H1 (cell line): ENCODE results near the gene BCAS3. TPM values are rescaled to one million over a fixed set of nuclear protein-coding genes. Genes with fewer than 3 reads are reported as not detected.

ENCODE experiments used
- CTCF ChIA-PET: fragments of 300-600 bp; sonication (Branson Sonifier 250); formaldehyde crosslinking; loops from one replicate; lab custom pipeline; 2021; ENCODE audit not compliant: partially characterized antibody; lab: Charles Lee
- POLR2A ChIA-PET: fragments of 300-600 bp; sonication (Branson Sonifier 250); formaldehyde crosslinking; loops from one replicate; lab custom pipeline; 2021; ENCODE audit warnings: inconsistent platforms; ENCODE audit not compliant: partially characterized antibody; lab: Charles Lee
- DNase-seq, 2 experiments: peaks; one replicate each; pipeline versions ENCODE4 v3.0.0 to v3.0.0-alpha.2; 2010 to 2022; ENCODE audit warnings: low spot score in 2 of 2, low read depth in 1 of 2, mixed read lengths in 1 of 2
- FAIRE-seq: peaks from 2 replicates; lab custom pipeline; 2011; peaks lifted over from hg19 to GRCh38; lab: Jason Lieb, UNC
- H2AFZ ChIP-seq: 2 replicates; pipeline ENCODE4 v1.8.1; 2012; ENCODE audit warnings: low read length, inconsistent platforms
- H2AK5ac ChIP-seq: 2 replicates; pipeline ENCODE4 v1.6.1; 2013; ENCODE audit warnings: low read depth, low read length
- H2BK120ac ChIP-seq: replicated peaks from 2 replicates; pipeline ENCODE3; 2013; ENCODE audit warnings: low read depth, low read length, inconsistent platforms
- H2BK12ac ChIP-seq: 2 replicates; pipeline ENCODE4 v1.6.1; 2013; ENCODE audit warnings: low read depth, low read length
- H2BK15ac ChIP-seq: 2 replicates; pipeline ENCODE4 v1.6.1; 2013; ENCODE audit warnings: low read length
- H2BK20ac ChIP-seq: 2 replicates; pipeline ENCODE4 v1.6.1; 2013; ENCODE audit warnings: low read length
- H2BK5ac ChIP-seq: 2 replicates; pipeline ENCODE4 v1.6.1; 2013; ENCODE audit warnings: low read depth, low read length
- H3K14ac ChIP-seq: 2 replicates; pipeline ENCODE4 v1.6.1; 2013; ENCODE audit warnings: inconsistent platforms; ENCODE audit not compliant: insufficient read length
- H3K18ac ChIP-seq: 2 replicates; pipeline ENCODE4 v1.6.1; 2013; ENCODE audit warnings: low read length; ENCODE audit errors: extremely low read depth
- H3K23ac ChIP-seq: 2 replicates; pipeline ENCODE4 v1.6.1; 2013; ENCODE audit warnings: inconsistent platforms; ENCODE audit not compliant: insufficient read length
- H3K23me2 ChIP-seq: 2 replicates; pipeline ENCODE4 v1.6.1; 2013; ENCODE audit warnings: low read depth, low read length
- H3K27ac ChIP-seq: 2 replicates; pipeline ENCODE4 v1.6.1; 2011; ENCODE audit warnings: low read depth, low read length, inconsistent platforms
- H3K27me3 ChIP-seq, 4 experiments: replicated peaks in 1 of 4; 1 replicate in 1 of 4; 2 replicates in 3 of 4; pipeline versions ENCODE4 v1.6.1 to v1.8.1; 2011 to 2013; ENCODE audit warnings: low read length in 3 of 4, mild to moderate bottlenecking in 3 of 4, inconsistent platforms in 2 of 4, mixed read lengths in 2 of 4, moderate library complexity in 1 of 4; ENCODE audit not compliant: control insufficient read depth in 3 of 4, insufficient read depth in 3 of 4; ENCODE audit errors: extremely low read depth in 1 of 4
- H3K36me3 ChIP-seq, 4 experiments: 2 replicates each; pipeline versions ENCODE4 v1.6.1 to v1.8.1; 2011 to 2013; ENCODE audit warnings: mild to moderate bottlenecking in 4 of 4, low read length in 3 of 4, moderate library complexity in 2 of 4, control low read depth in 1 of 4, inconsistent platforms in 1 of 4; ENCODE audit not compliant: insufficient read depth in 4 of 4, control insufficient read depth in 2 of 4
- H3K4ac ChIP-seq: replicated peaks from 2 replicates; pipeline ENCODE3; 2013; ENCODE audit warnings: low read length, low read depth, mixed read lengths, inconsistent platforms; ENCODE audit not compliant: insufficient read length
- H3K4me1 ChIP-seq, 4 experiments: replicated peaks in 1 of 4; 1 replicate in 1 of 4; 2 replicates in 3 of 4; pipeline versions ENCODE4 v1.6.1 to v1.8.1; 2011 to 2013; ENCODE audit warnings: low read length in 3 of 4, inconsistent platforms in 2 of 4, mixed read lengths in 1 of 4; ENCODE audit not compliant: insufficient read depth in 4 of 4, control insufficient read depth in 3 of 4
- H3K4me2 ChIP-seq, 2 experiments: 2 replicates each; pipeline versions ENCODE4 v1.6.1 to v1.8.1; 2011 to 2013; ENCODE audit warnings: low read depth in 2 of 2, low read length in 2 of 2, control low read depth in 1 of 2, inconsistent platforms in 1 of 2, mild to moderate bottlenecking in 1 of 2; ENCODE audit not compliant: insufficient read depth in 1 of 2
- H3K4me3 ChIP-seq, 4 experiments: fragments of 200-600, 300-600 bp in 1 of 4; sonication (generic), shearing (Covaris generic), sonication (Bioruptor Twin) in 1 of 4; 2 replicates each; pipeline versions ENCODE4 v1.5.1 to v1.8.1; 2011 to 2016; ENCODE audit warnings: low read length in 4 of 4, low read depth in 3 of 4, control low read depth in 2 of 4, inconsistent platforms in 2 of 4, mild to moderate bottlenecking in 2 of 4, mixed read lengths in 1 of 4, moderate library complexity in 1 of 4; ENCODE audit not compliant: insufficient read depth in 2 of 4; ENCODE audit errors: extremely low read depth in 1 of 4
- H3K56ac ChIP-seq: replicated peaks from 2 replicates; pipeline ENCODE3; 2013; ENCODE audit warnings: low read depth, mild to moderate bottlenecking, mixed read lengths, low read length, inconsistent platforms; ENCODE audit not compliant: insufficient read length
- H3K79me1 ChIP-seq: 2 replicates; pipeline ENCODE4 v1.6.1; 2013; ENCODE audit warnings: low read depth, low read length, control low read depth
- H3K79me2 ChIP-seq, 2 experiments: 2 replicates each; pipeline versions ENCODE4 v1.6.1 to v1.8.1; 2012 to 2013; ENCODE audit warnings: low read length in 2 of 2, mild to moderate bottlenecking in 2 of 2, inconsistent platforms in 1 of 2; ENCODE audit not compliant: insufficient read depth in 2 of 2, control insufficient read depth in 1 of 2
- H3K9ac ChIP-seq, 4 experiments: replicated peaks in 1 of 4; 1 replicate in 1 of 4; 2 replicates in 3 of 4; pipeline versions ENCODE4 v1.6.1 to v1.8.1; 2011 to 2013; ENCODE audit warnings: low read depth in 3 of 4, low read length in 3 of 4, control low read depth in 2 of 4, mild to moderate bottlenecking in 2 of 4, moderate library complexity in 2 of 4, inconsistent platforms in 1 of 4; ENCODE audit errors: extremely low read depth in 1 of 4
- H3K9me3 ChIP-seq, 2 experiments: 2 replicates each; pipeline versions ENCODE4 v1.6.1 to v1.8.1; 2012 to 2013; ENCODE audit warnings: mild to moderate bottlenecking in 2 of 2, moderate library complexity in 2 of 2, control low read depth in 1 of 2, inconsistent platforms in 1 of 2, low read depth in 1 of 2, low read length in 1 of 2, mixed read lengths in 1 of 2; ENCODE audit not compliant: insufficient read depth in 2 of 2
- H4K20me1 ChIP-seq, 2 experiments: replicated peaks in 1 of 2; 2 replicates each; pipeline versions ENCODE3 to v1.8.1; 2011 to 2013; ENCODE audit warnings: inconsistent platforms in 2 of 2, low read length in 2 of 2, mild to moderate bottlenecking in 1 of 2; ENCODE audit not compliant: insufficient read depth in 2 of 2, control insufficient read depth in 1 of 2
- H4K5ac ChIP-seq: 2 replicates; pipeline ENCODE4 v1.6.1; 2013; ENCODE audit warnings: low read length, low read depth, mixed read lengths, inconsistent platforms; ENCODE audit not compliant: insufficient read length
- H4K8ac ChIP-seq: 2 replicates; pipeline ENCODE4 v1.8.0; 2013; ENCODE audit warnings: mild to moderate bottlenecking, moderate library complexity, low read length, inconsistent platforms; ENCODE audit not compliant: insufficient read depth; ENCODE audit errors: extremely low read depth
- H4K91ac ChIP-seq: replicated peaks from 2 replicates; pipeline ENCODE3; 2013; ENCODE audit warnings: low read length, mixed read lengths, inconsistent platforms; ENCODE audit not compliant: insufficient read length
- ASH2L ChIP-seq: fragments of 200-600, 300-600 bp; sonication (generic); IDR thresholded peaks from one replicate; pipeline ENCODE4 v1.7.1; 2017; ENCODE audit warnings: low read length
- ATF3 ChIP-seq: IDR thresholded peaks from 2 replicates; pipeline ENCODE4 v1.6.1; 2011; ENCODE audit warnings: low read depth, mild to moderate bottlenecking, low read length; ENCODE audit not compliant: insufficient read depth
- EZH2 ChIP-seq: fragments of 200-600 bp; sonication (generic); IDR thresholded peaks from 2 replicates; pipeline ENCODE4 v1.7.1; 2012; ENCODE audit warnings: low read depth, mild to moderate bottlenecking, moderate library complexity, low read length, inconsistent platforms; ENCODE audit not compliant: severe bottlenecking
- RXRA ChIP-seq: IDR thresholded peaks from 2 replicates; pipeline ENCODE4 v1.6.1; 2011; ENCODE audit warnings: low read depth, mild to moderate bottlenecking, low read length, moderate library complexity; ENCODE audit not compliant: insufficient read depth
- SUZ12 ChIP-seq: fragments of 200-600 bp; sonication (generic); IDR thresholded peaks from 2 replicates; pipeline ENCODE4 v1.6.1; 2012; ENCODE audit warnings: mild to moderate bottlenecking, inconsistent platforms, low read length, moderate library complexity, mixed read lengths
- WGBS, 2 experiments: shearing (Covaris generic) in 1 of 2; methylation state at CpG; one replicate each; pipeline versions ENCODE4 v1.1.6 to v1.1.7; 2013 to 2015; ENCODE audit warnings: low lambda C conversion rate in 2 of 2, mixed read lengths in 2 of 2, inconsistent platforms in 1 of 2, low coverage in 1 of 2, missing lambda C conversion rate in 1 of 2; ENCODE audit not compliant: insufficient replicate concordance in 2 of 2, insufficient coverage in 1 of 2, insufficient read length in 1 of 2; ENCODE audit errors: extremely low coverage in 1 of 2, missing lambda C conversion rate in 1 of 2; 5-methylcytosine and 5-hydroxymethylcytosine counted together
- polyA plus RNA-seq, 7 experiments: library from polyadenylated mRNA; depleted of rRNA in 3 of 7; stranded (reverse) in 5 of 7; unstranded in 2 of 7; fragments of >200 nt in 5 of 7; fragments of 200-250 nt in 2 of 7; gene quantifications; 1 replicate in 5 of 7; 2 replicates in 1 of 7; 4 replicates in 1 of 7; pipeline versions ENCODE4 v1.2.1 to v1.2.3, GENCODE V29; 2011 to 2013; ENCODE audit warnings: missing spikeins in 2 of 7, mixed read lengths in 2 of 7
- total RNA-seq: library from RNA; stranded (reverse); fragmentation: NEBNext Ultra II Directional; extraction: Animal tissue kit (Norgen Biotek cat#: 25700); gene quantifications from 2 replicates; pipeline ENCODE4 v1.2.1, GENCODE V29; 2021

BCAS3 gene
- total and polyA plus RNA-seq, 2 of the 8 experiments (the other 6 are each of a cell fraction or from before 2014, with no cell fraction given) = 9.9 to 13.3 TPM

- H2BK15ac ChIP-seq = no peak overlapping the region
- TF ChIP-seq SUZ12 (no peak), ASH2L (no peak), ATF3 (no peak), EZH2 (no peak), RXRA (no peak)
- H2BK20ac ChIP-seq = no peak overlapping the region
- no peaks in the 10 kb centered on the region for H3K79me1 ChIP-seq
- H3K4ac ChIP-seq = no peak overlapping the region
- H2BK5ac ChIP-seq = no peak overlapping the region
- no peak overlapping the region for H4K91ac ChIP-seq
- no peaks in the 10 kb centered on the region for H3K79me2 ChIP-seq
- H2AFZ ChIP-seq = no peak overlapping the region
- 88% methylated on average over 1 of the region's 1 CpG; no CpG with 5 or more reads in 1 of the 2 experiments for WGBS, 2 experiments
- no peaks in the 10 kb centered on the region for H3K27me3 ChIP-seq
- H3K14ac ChIP-seq = no peak overlapping the region
- H3K56ac ChIP-seq = no peak overlapping the region
- no peak overlapping the region for H3K4me3 ChIP-seq
- H3K18ac ChIP-seq = no peak overlapping the region
- H4K20me1 ChIP-seq = no peaks in the 10 kb centered on the region
- no peak for FAIRE-seq
- POLR2A ChIA-PET = no interaction called here
- H2AK5ac ChIP-seq = no peak overlapping the region
- H3K23me2 ChIP-seq = no peaks in the 10 kb centered on the region
- no peak overlapping the region for H2BK120ac ChIP-seq
- H4K5ac ChIP-seq = no peak overlapping the region
- H2BK12ac ChIP-seq = no peak overlapping the region
- no peak overlapping the region for H3K23ac ChIP-seq
- no peaks in the 10 kb centered on the region for H3K9me3 ChIP-seq
- no peak overlapping the region for H3K4me2 ChIP-seq
- CTCF ChIA-PET = interaction anchor here (1.2 kb wide), 1 partner anchor 12 kb away, joined by 3 read pairs; no protein-coding TSS in a partner anchor
- no peaks in the 10 kb centered on the region for H3K36me3 ChIP-seq
- H3K9ac ChIP-seq = no peak overlapping the region
- no peak overlapping the region for H4K8ac ChIP-seq
- peaks cover 0 to 4% (median 0%) of the 10 kb centered on the region in 4 experiments; a peak in 1 of 7 replicates for H3K4me1 ChIP-seq
- DNase-seq = no peak
- H3K27ac ChIP-seq = no peak overlapping the region
Measured at GRCh38 chr17:61178284-61178683, 500.6 kb downstream of the BCAS3 start.
